ENCODE data around the gene ITGA2B.
A peak's percentile ranks its signal among the peaks of the same experiment; 100 is the strongest.
"Not testable (repeated sequence)": the region's sequence is repeated elsewhere in the genome, so short reads cannot be mapped to it uniquely, and the experiment has no call there.

Gene ITGA2B

DNA sequence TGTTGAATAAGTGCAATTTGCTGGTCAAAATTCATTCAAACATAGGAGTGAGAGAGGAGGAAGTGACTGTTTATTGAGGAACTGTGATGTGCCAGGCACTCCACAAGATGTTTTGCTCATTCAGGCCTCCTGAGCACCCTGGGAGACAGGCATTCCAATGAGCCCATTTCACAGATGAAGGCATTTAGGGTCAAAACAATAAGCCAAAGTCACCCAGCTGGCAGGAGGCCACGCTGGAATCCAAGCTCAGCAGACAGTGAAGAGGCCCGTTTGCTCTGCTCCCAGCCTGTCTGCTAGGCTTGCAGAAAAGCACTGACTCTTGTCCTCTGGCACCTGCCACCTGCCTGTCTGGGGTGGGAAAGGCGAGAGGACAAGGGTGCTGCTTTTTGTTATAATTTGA lies 54.7 kb downstream of the ITGA2B start:
- DNase-seq, result no peak
- Histone ChIP-seq H3K27me3 (ENCODE audit: insufficient read depth, low read depth, severe bottlenecking) (no peaks in the 10 kb centered on the region), H3K27ac (no peak overlapping the region), H3K9me3 (ENCODE audit: severe bottlenecking) (no peaks in the 10 kb centered on the region), H3K36me3 (no peaks in the 10 kb centered on the region), H3K4me3 (ENCODE audit: low read depth, low read length) (no peak overlapping the region)
- TF ChIP-seq, protein P1, sequence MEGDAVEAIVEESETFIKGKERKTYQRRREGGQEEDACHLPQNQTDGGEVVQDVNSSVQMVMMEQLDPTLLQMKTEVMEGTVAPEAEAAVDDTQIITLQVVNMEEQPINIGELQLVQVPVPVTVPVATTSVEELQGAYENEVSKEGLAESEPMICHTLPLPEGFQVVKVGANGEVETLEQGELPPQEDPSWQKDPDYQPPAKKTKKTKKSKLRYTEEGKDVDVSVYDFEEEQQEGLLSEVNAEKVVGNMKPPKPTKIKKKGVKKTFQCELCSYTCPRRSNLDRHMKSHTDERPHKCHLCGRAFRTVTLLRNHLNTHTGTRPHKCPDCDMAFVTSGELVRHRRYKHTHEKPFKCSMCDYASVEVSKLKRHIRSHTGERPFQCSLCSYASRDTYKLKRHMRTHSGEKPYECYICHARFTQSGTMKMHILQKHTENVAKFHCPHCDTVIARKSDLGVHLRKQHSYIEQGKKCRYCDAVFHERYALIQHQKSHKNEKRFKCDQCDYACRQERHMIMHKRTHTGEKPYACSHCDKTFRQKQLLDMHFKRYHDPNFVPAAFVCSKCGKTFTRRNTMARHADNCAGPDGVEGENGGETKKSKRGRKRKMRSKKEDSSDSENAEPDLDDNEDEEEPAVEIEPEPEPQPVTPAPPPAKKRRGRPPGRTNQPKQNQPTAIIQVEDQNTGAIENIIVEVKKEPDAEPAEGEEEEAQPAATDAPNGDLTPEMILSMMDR (IDR thresholded peaks at IDR 0.05; ENCODE audit: low read depth, low read length), result no peak

DNA sequence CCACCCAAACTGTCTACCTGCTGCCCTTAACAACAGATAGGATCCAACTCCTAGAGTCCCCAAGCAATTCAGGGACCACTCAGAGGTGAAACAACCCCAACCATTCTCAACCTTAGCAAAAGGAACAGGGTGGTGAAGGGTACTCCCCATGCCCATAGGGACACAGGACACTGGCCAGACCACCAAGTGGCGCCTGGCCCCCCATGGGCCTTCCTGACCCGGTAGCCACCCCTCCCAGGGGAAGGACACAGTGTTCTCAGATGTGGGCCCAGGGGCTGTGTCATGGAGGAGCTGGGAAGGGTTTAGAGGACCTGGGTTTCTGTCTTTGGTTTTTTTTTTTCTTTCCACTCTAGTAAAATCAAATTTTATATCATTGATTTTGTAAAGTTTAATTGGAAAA lies 55.1 kb downstream of the ITGA2B start:
- no peak overlapping the region for H3K27ac ChIP-seq
- TF ChIP-seq, protein P1 (IDR thresholded peaks at IDR 0.05; ENCODE audit: low read depth, low read length), result no peak
- no peaks in the 10 kb centered on the region for H3K36me3 ChIP-seq
- H3K4me3 ChIP-seq (ENCODE audit: low read depth, low read length), result no peak overlapping the region
- no peak for DNase-seq
- H3K27me3 ChIP-seq (ENCODE audit: insufficient read depth, low read depth, severe bottlenecking), result no peaks in the 10 kb centered on the region
- no peaks in the 10 kb centered on the region for H3K9me3 ChIP-seq (ENCODE audit: severe bottlenecking)

DNA sequence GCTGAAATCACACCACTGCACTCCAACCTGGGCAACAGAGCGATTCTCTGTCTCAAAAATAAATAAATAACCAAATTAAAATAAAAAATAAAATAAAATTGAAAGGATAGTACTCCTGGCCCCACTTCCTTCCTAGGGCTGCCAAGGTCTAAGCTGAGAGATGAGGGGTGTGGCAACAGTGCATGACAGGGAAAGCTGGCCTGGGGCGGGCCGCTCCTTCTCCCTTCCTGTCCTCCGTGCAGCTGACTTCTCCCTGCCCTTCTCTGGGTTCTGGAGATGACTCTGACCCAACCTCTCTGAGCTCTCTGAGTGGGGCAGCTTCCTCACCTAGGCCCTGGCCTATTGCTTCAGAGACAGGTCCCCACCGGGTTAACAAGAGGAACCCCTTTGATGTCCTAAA lies 56.1 kb downstream of the ITGA2B start:
- Histone ChIP-seq H3K27ac (no peak overlapping the region), H3K4me3 (ENCODE audit: low read depth, low read length) (no peak overlapping the region), H3K9me3 (ENCODE audit: severe bottlenecking) (no peaks in the 10 kb centered on the region), H3K36me3 (no peaks in the 10 kb centered on the region), H3K27me3 (ENCODE audit: insufficient read depth, low read depth, severe bottlenecking) (no peaks in the 10 kb centered on the region)
- TF ChIP-seq, protein P1 (IDR thresholded peaks at IDR 0.05; ENCODE audit: low read depth, low read length), result no peak
- DNase-seq, result no peak

DNA sequence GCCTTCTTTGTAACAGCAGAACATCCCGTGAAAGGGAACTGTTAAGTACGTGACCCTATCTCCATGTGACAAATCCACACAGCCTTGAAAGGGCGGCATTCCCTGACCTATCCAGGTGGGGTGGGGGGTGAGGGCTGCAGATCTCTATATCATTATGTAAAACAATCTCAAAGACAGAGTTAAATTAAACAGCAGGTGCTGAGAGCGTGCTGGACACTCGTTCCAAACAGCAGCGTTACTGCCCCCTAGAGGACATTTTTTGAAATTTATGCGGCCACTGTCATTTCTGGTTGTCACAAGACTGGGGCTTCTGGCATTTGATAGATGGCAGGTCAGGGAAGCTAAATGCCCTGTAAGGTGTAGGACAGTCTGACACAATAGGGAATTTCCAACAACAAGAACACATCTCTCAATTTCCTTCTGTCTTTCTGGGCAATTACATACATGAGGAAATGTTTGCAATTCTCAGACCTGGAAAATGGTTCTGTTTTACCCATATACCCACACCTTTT lies 58.1 kb downstream of the ITGA2B start:
- Histone ChIP-seq H3K27ac (peak overlapping the region; percentile 6; the same call in 1 of the 2 replicates), H3K27me3 (ENCODE audit: insufficient read depth, low read depth, severe bottlenecking) (no peaks in the 10 kb centered on the region), H3K36me3 (no peaks in the 10 kb centered on the region), H3K9me3 (ENCODE audit: severe bottlenecking) (no peaks in the 10 kb centered on the region), H3K4me3 (ENCODE audit: low read depth, low read length) (0 out of 2 replicates have a peak overlapping the region, but pooled peaks have one; percentile 3)
- DNase-seq, result peak; percentile 90
- TF ChIP-seq, protein P1 (IDR thresholded peaks at IDR 0.05; ENCODE audit: low read depth, low read length), result peak; percentile 82

DNA sequence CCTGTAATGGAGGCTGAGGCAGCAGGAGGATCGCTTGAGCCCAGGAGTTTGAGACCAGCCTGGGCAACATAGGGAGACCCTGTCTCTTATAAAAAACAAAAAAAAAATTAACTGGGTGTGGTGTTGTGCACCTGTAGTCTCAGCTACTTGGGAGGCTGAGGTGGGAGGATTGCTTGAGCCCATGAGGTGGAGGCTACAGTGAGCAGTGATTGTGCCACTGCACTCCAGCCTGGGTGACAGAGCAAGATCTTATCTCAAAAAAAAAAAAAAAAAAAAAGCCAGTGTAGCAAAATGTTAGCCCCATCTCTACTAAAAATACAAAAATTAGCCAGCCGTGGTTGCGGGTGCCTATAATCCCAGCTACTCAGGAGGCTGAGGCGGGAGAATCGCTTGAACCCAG lies 59.2 kb downstream of the ITGA2B start:
- not testable (repeated sequence) for H3K36me3 ChIP-seq; H3K9me3 ChIP-seq (ENCODE audit: severe bottlenecking); DNase-seq; H3K4me3 ChIP-seq (ENCODE audit: low read depth, low read length); H3K27ac ChIP-seq; H3K27me3 ChIP-seq (ENCODE audit: insufficient read depth, low read depth, severe bottlenecking)

DNA sequence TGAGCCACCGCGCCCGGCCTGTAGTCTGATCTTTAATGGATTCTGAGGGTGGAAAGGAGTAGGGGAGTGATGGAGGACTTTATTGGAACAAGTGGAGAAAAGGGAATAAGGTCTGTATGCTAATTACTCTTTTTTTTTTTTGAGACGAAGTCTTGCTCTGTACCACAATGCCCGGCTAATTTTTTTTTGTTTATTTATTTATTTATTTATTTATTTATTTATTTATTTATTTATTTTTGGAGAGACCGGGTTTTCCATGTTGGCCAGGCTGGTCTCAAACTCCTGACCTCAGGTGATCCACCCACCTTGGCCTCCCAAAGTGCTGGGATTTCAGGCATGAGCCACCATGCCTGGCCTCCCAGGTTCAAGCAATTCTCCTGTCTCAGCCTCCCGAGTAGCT lies 59.9 kb downstream of the ITGA2B start:
- not testable (repeated sequence) for H3K4me3 ChIP-seq (ENCODE audit: low read depth, low read length); H3K9me3 ChIP-seq (ENCODE audit: severe bottlenecking); H3K27ac ChIP-seq; H3K36me3 ChIP-seq; DNase-seq; H3K27me3 ChIP-seq (ENCODE audit: insufficient read depth, low read depth, severe bottlenecking)

DNA sequence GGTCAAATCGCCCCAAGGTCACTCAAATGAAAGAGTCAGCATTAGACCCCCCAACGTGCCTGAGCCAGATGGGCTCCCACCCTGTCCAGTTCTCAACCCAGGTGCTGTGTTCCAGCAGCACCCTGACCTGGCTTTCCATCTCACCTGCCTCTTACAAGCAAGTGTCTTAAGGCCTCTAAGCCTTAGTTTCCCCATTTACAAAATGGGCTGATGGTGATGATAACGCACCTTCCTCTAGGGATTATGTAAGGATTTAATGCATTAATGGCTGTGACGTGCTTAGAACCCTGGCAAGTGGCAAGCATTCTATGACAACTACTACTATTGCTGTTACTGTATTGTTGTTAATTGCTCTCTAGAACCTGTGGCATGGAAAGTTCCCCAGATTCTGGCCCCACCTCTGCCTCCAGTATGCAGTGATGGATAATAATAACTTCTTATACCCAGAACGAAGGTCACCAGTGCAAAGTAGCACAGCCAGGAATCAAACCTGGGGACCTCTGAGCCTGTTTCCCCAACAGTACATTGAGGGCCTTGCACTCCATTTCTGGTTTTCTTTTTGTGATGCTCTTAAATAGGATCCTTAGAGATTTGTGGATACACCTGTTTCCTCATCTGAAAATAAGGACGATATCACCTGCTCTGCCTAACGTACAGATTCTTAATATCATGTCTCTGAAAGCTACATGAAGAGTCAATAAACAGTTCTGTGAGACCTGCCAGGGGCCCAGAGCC lies 61.6 kb downstream of the ITGA2B start:
- H3K27me3 ChIP-seq (ENCODE audit: insufficient read depth, low read depth, severe bottlenecking), result no peaks in the 10 kb centered on the region
- peaks cover 5% of the 10 kb centered on the region for H3K36me3 ChIP-seq
- no peak overlapping the region for H3K27ac ChIP-seq
- peaks cover 8% of the 10 kb centered on the region for H3K9me3 ChIP-seq (ENCODE audit: severe bottlenecking)
- TF ChIP-seq, protein P1 (IDR thresholded peaks at IDR 0.05; ENCODE audit: low read depth, low read length), result no peak
- no peak for DNase-seq
- no peak overlapping the region for H3K4me3 ChIP-seq (ENCODE audit: low read depth, low read length)
